Measurements from ENCODE around the gene SLC4A5.

GRCh38 chr2:74168739-74169138, 174.5 kb downstream of the SLC4A5 start:
- TF ChIP-seq, protein P1, sequence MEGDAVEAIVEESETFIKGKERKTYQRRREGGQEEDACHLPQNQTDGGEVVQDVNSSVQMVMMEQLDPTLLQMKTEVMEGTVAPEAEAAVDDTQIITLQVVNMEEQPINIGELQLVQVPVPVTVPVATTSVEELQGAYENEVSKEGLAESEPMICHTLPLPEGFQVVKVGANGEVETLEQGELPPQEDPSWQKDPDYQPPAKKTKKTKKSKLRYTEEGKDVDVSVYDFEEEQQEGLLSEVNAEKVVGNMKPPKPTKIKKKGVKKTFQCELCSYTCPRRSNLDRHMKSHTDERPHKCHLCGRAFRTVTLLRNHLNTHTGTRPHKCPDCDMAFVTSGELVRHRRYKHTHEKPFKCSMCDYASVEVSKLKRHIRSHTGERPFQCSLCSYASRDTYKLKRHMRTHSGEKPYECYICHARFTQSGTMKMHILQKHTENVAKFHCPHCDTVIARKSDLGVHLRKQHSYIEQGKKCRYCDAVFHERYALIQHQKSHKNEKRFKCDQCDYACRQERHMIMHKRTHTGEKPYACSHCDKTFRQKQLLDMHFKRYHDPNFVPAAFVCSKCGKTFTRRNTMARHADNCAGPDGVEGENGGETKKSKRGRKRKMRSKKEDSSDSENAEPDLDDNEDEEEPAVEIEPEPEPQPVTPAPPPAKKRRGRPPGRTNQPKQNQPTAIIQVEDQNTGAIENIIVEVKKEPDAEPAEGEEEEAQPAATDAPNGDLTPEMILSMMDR (conservative IDR thresholded peaks at IDR 0.05), result no peak
- TF ChIP-seq ZFX (IDR thresholded peaks at IDR 0.05), result no peak
